Anterior cingulate cortex (tissue), 58 donors: ENCODE measurements around the gene ARHGEF16.
A peak's percentile ranks its signal among the peaks of the same experiment; 100 is the strongest.

ENCODE experiments used
- DNase-seq, 58 donors: peaks; one replicate each; lab custom pipeline; 2025; lab: John Stamatoyannopoulos, UW

Gene ARHGEF16

DNA sequence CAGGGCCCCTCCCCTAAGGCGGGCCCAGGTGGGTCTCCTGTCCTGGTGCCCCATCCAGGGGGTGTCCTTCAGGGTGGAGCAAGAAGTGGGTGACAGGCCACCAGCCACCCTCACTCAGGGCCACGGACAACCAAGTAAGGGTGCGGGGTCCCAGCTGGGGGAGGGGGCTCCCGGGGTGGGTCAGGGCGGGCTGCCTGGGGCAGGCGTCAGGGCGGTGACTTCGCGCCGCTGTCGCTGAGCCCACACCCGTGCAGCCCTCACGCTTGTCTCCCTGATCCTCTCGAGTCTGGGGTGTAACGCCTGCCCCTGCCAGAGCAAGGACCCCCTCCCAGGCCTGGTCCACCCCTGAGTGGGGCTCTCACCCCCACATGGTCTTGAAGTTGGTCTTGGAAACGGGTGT is 22.2 kb downstream of the ARHGEF16 start:
- DNase-seq, result no peak

GRCh38 chr1:3477241-3477995 is 23.0 kb downstream of the ARHGEF16 start:
- DNase-seq, result peak in 1 of 58 donors; percentile 11

GRCh38 chr1:3478187-3478586 is 23.7 kb downstream of the ARHGEF16 start:
- no peak for DNase-seq

- no peak for DNase-seq
Observed at GRCh38 chr1:3479511-3480368, 25.3 kb downstream of the ARHGEF16 start.

DNA sequence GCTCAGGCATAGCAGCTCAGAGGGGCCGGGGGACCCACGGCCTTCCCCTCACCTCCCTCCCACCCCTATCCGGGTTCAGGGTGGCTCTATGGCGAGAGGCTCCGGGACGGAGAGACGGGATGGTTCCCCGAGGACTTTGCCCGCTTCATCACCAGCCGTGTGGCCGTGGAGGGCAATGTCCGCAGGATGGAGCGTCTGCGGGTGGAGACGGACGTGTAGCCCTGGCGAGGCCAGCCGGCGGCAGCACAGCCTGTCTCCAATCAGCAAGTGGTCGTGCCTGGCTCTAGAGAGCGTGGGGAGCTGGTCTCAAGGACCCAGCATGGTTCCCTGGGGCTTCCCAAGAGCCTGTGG is 25.9 kb downstream of the ARHGEF16 start:
- DNase-seq, result no peak

DNA sequence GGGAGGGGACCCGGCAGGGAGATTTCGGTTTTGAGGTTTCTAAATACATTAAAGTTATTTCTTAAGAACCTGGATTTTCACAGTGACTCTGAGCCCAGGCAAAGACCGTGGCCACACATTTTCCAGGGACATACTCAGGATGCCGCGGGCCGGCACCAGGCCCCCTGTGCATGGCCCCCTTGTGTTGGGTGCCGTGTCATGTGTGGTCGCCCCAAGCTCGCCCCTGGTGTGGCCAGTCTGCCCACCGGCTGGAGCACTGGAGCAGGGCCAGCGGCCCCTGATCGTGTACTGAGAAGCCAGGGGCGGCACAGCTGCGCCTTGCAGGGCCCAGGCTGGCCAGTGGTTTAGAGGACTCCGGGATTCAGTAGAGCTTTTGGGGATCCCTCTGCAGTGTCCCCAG is 26.6 kb downstream of the ARHGEF16 start:
- DNase-seq, result no peak

DNA sequence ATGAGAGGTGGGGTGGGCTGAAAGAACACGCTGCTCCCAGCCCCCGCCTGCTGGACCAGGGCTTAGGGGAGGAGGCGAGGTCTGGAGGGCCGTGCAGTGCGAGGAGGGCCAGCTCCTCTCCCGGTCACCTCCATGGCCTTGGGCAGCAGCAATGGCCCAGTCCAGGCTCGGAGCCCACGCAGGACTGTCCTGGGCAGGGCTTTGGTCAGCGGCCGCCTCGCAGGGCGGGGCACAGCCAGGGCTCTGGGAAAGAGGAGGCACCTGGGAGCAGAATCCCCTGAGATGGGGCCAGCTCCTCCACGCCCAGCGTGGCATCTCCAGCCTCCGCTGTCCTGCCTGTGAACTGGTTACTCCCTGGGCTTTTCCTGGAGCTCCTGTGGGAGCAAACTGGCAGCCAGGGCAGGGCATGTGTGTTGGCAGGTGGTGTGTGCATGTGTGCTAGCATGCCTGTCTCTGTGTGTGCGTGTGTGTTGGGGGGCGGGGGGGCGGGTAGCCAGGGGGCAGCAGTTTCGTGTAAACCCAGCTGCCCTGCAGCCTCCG is 27.4 kb downstream of the ARHGEF16 start:
- no peak for DNase-seq

GRCh38 chr1:3482378-3482849 is 27.9 kb downstream of the ARHGEF16 start:
- no peak for DNase-seq

- DNase-seq, result no peak
Observed at GRCh38 chr1:3483380-3483779, 28.9 kb downstream of the ARHGEF16 start.

DNA sequence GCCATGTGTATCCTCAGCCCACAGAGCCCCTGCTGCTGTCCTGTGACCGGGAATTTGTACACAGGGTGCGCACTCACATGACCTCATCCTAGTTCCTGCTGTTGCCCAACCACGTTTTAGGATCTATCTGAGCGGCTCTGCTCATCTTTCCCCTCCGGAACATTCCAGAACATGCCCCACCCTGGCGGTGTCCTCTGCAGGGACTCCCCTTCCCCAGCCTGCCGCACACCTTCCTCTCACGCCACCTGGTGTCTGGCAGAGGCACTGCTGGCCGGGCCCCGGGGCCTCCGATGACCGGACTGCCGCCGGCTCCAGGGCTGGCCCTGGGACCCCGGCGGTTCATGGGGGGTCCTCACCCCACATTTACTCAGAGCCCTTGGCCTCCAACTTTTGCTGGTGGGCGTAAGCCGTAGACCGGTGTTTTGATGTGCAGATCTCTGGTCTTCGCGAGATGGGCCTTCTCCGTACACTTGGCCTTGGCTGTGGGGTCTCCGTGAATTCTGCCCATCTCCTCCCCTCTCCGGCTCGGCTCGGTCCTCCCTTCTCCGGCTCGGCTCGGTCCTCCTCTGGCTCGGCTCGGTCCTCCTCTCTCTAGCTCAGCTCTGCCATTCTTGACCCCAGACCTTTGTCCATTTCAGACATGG is 29.5 kb downstream of the ARHGEF16 start:
- peak in 10 of 58 donors; percentile 13 to 38 (median 22) for DNase-seq

GRCh38 chr1:3485016-3485415 is 30.6 kb downstream of the ARHGEF16 start:
- no peak for DNase-seq

GRCh38 chr1:3488432-3488831 is 34.0 kb downstream of the ARHGEF16 start:
- DNase-seq, result no peak

GRCh38 chr1:3490046-3490745 is 35.7 kb downstream of the ARHGEF16 start:
- DNase-seq, result no peak

DNA sequence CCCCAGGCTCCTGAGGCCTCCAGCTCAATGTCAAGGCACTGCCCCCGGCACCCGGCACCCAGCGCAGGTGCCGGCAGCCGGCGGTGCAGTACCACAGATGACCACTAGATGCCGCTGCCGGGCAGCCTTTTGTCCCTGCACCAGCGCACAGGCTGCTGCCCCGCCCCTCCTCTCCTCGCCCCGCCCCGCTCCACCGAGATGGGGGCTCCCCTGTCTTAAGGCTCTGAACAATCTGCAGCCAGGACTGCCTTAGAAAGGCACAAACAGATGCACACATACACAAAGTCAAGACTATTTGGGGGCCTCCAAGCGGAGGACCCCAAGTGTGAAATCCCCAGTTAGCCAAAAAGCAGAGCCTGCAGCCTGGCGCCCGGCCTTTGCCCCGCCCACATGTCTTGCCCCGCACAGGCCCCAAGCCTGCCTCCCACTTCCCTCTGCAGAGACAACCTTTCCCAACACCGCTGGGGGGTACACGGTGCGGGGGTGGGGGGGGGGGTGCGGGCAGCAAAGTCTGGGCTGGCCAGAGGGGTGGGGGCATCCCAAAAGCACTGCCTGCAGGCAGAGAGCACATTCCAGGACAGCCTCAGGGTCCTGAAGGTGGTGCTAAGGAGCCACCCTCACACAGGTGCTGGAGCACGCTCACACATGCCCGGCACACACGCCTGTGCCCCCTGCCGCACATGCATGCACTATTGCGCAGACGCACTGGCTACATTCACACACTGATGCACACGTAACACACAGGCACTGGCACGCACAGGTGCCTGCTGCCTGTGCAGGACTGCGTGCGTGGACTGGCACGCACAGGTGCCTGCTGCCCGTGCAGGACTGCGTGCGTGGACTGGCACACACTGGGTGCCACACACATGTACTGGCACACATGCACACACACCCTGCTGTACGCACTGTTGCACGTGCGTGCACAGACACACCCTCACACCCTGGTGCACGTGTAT is 37.1 kb downstream of the ARHGEF16 start:
- DNase-seq, result peak in 54 of 58 donors; percentile 13 to 79 (median 56)

GRCh38 chr1:3492545-3493246 is 38.2 kb downstream of the ARHGEF16 start:
- DNase-seq, result no peak

GRCh38 chr1:3494321-3495308 is 40.1 kb downstream of the ARHGEF16 start:
- DNase-seq, result no peak
